GM18520 (cell line): ENCODE data around the gene ARHGEF11.

ENCODE experiments used
- ATAC-seq: cut with Tn5 transposase; IDR thresholded peaks from one replicate; pipeline ENCODE4 v1.9.1; 2021; ENCODE audit not compliant: unreplicated experiment

ARHGEF11 gene

GRCh38 chr1:156898161-156898566 lies 147.4 kb downstream of the ARHGEF11 start:
- no peak for ATAC-seq

DNA sequence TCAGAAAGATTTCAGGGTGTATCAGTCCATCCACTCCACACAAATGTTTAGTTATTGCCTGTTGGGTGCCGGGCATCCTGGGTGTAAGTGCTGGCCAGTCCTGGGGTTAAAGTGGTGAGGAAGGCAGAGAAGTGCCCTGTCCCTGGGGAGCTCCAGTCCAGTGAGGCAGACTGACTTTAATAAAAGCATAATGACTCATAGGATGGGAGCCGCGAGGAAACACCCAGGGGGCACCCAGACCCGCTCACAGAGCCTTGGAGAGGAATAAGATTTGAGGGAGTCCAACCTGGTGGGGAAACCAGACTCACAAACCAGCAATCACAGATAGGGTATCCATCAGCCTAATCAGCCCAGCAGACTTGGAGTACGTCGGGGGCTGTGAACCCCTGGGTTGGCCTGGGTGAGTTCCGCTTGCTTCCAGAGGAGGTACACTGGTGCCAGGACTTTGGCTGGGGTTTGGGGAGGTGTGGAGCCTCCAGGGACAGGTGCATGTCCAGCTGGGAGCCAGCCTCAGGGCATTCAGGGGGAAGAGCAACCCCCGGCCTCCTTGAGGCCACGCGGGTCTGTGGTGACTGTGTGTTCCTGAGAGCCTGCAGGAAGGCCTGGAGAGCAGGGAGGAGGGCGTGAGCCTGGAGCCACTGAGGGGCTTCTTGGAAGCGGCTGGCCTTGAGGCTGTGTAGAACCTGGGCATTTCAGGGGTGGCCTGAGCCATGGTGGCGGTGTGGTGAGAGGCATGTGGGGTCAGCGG lies 148.3 kb downstream of the ARHGEF11 start:
- no peak for ATAC-seq

GRCh38 chr1:156896490-156897033 lies 149.0 kb downstream of the ARHGEF11 start:
- no peak for ATAC-seq

DNA sequence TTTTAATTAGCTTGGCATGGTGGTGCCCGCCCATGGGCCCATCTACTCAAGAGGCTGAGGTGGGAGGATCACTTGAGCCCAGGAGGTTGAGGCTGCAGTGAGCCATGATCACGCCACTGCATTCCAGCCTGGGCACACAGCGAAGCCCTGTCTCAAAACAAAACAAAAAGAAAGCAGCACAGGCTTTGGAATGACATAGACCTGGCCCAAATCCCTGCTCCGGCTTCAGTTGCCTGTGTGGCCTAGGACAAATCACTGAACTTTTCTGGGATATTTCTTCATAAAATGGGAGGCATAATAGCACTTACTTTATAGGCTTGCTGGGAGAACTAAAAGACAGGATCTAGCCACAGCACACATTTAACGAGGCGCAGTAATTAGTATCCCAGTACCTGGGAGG lies 149.6 kb downstream of the ARHGEF11 start:
- ATAC-seq: no peak

- ATAC-seq: no peak
Observed at GRCh38 chr1:156895455-156895812, 150.1 kb downstream of the ARHGEF11 start.

GRCh38 chr1:156894711-156895454 lies 150.7 kb downstream of the ARHGEF11 start:
- ATAC-seq: no peak

- no peak for ATAC-seq
Observed at GRCh38 chr1:156894001-156894400, 151.5 kb downstream of the ARHGEF11 start.

GRCh38 chr1:156893048-156893953 lies 152.2 kb downstream of the ARHGEF11 start, which contains the start of gene PEAR1:
TSS of gene PEAR1 (plus strand) at chr1:156893718. CDS start at chr1:156903927, 10,209 bp downstream.
- no peak for ATAC-seq

- ATAC-seq: no peak
Observed at GRCh38 chr1:156892190-156893047, 153.1 kb downstream of the ARHGEF11 start.

- no peak for ATAC-seq
Observed at GRCh38 chr1:156889802-156890580, 155.6 kb downstream of the ARHGEF11 start.

- no peak for ATAC-seq
Observed at GRCh38 chr1:156887734-156888133, 157.8 kb downstream of the ARHGEF11 start.

DNA sequence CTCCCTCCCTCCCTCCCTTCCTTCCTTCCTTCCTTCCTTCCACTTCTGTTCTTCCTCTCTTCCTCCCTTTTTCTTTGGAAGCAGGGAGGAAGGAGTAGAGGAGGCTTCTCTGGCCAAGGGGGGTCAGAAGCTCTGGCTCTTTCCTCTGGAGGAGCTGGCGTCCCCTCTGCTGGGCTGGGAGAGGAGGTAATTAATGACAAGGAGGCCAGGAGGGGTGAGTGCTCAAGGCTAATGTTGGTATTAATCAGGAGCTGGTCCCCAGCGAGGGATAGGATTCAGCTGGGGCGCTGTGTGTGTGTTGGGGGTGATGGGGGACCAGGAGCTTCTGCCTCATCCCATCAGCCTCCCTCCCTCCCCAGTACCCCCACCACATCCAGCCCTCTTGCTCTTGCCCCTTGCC lies 158.2 kb downstream of the ARHGEF11 start:
- no peak for ATAC-seq

DNA sequence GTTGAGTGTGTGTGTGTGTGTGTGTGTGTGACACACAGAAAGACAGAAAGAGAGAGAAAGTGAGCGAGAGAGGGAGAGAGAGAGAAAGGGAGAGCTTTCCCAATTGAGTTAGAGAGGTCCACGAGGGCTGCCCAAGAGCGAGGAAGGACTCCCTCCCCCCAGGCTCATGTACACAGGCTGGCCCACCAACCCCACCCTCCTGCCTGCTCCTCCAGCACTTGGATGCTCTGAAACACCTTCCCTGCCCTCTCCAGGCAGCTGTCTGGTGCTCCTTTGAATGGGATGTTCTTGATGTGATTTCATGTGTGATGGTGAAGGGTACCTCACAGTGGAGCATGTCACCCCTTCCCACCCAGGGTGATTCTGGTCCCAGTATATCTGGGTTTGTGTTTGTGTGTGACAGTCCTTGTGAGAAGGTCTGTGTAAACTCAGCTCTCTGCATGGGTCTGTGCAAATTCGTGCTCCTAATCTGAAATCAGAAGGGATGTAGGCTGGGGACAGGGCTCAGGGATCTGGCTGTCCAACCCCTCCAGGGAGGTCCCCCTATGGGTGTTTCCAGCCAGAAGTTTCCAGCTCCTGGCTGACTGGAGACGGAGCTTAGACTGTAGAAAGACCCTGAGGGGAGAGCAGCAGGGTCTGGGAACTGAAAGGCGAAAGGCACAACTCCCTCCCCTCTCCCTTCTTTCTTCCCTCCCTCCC lies 158.8 kb downstream of the ARHGEF11 start:
- no peak for ATAC-seq

- ATAC-seq: no peak
Observed at GRCh38 chr1:156885880-156886355, 159.6 kb downstream of the ARHGEF11 start.

DNA sequence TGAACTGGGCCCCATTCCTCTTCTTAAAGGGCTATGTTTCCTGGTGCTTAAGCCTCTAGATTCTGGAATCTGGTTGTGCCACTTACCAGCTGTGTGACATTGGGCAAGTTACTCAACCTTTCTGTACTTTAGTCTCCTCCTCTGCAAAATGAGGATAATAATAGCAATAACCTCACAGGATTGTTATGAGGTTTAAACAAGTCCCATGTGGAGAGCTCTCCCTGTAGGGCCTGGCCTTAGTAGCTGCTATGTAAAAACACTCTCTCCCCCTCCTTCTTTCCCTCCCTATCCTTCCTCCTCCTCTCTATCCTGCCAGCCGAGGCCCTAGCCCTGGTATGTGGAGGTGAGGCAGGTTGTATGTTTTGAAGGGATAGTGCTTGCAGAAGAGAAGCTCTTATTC lies 160.2 kb downstream of the ARHGEF11 start:
- no peak for ATAC-seq
